BE2C (cell line): ENCODE results near the gene HYKK.
"Not testable (repeated sequence)": the region's sequence is repeated elsewhere in the genome, so short reads cannot be mapped to it uniquely, and the experiment has no call there.

Experiments used
- DNase-seq: peaks from one replicate; pipeline ENCODE4 v3.0.0-alpha.2; 2020
- H3K27me3 ChIP-seq: fragments of 250-450 bp; sonication (Bioruptor Pico); 2 replicates; pipeline ENCODE4 v1.5.1; 2020; ENCODE audit warnings: mild to moderate bottlenecking
- H3K36me3 ChIP-seq: fragments of 250-450 bp; sonication (Bioruptor Pico); 2 replicates; pipeline ENCODE4 v1.5.1; 2020; ENCODE audit warnings: mild to moderate bottlenecking
- H3K4me1 ChIP-seq: fragments of 250-450 bp; sonication (Bioruptor Pico); 2 replicates; pipeline ENCODE4 v1.5.1; 2020
- H3K4me3 ChIP-seq: 2 replicates; pipeline ENCODE4 v1.5.1; 2011; ENCODE audit warnings: low read depth, low read length
- H3K9me3 ChIP-seq: fragments of 250-450 bp; sonication (Bioruptor Pico); 2 replicates; pipeline ENCODE4 v1.5.1; 2020
- TF ChIP-seq, protein P1 (sequence below): IDR thresholded peaks from 2 replicates; pipeline ENCODE4 v1.5.1; 2012; ENCODE audit warnings: mild to moderate bottlenecking, low read depth, low read length

HYKK gene

DNA sequence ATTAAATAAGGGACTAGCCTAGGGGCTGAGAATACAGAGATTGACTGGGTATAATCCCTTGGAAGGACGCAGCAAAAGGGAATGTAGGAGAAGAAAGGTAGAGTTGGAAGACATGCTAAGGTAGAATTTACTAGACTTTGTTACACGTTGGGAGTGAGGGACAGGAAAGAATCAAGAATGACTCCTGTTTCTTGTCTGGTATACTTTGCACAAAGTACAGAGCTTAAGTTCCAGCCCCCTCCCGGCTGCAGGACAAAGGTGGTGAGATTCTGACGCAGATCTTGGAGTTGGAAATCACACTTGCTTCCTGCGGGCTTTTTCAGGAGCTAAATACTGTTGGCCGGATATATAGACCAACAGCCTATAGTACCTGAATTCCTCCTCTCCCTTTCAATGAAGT, 895 bp downstream of the HYKK start:
- no peak for DNase-seq
- Histone ChIP-seq H3K27me3 (peaks cover 10% of the 10 kb centered on the region), H3K4me1 (peaks cover 3% of the 10 kb centered on the region; the same call in 1 of the 2 replicates), H3K4me3 (peak overlapping the region; percentile 65), H3K9me3 (no peaks in the 10 kb centered on the region), H3K36me3 (no peaks in the 10 kb centered on the region)
- TF ChIP-seq, protein P1, sequence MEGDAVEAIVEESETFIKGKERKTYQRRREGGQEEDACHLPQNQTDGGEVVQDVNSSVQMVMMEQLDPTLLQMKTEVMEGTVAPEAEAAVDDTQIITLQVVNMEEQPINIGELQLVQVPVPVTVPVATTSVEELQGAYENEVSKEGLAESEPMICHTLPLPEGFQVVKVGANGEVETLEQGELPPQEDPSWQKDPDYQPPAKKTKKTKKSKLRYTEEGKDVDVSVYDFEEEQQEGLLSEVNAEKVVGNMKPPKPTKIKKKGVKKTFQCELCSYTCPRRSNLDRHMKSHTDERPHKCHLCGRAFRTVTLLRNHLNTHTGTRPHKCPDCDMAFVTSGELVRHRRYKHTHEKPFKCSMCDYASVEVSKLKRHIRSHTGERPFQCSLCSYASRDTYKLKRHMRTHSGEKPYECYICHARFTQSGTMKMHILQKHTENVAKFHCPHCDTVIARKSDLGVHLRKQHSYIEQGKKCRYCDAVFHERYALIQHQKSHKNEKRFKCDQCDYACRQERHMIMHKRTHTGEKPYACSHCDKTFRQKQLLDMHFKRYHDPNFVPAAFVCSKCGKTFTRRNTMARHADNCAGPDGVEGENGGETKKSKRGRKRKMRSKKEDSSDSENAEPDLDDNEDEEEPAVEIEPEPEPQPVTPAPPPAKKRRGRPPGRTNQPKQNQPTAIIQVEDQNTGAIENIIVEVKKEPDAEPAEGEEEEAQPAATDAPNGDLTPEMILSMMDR, result no peak

GRCh38 chr15:78509726-78510312, 2.4 kb downstream of the HYKK start:
- Histone ChIP-seq H3K4me1 (peaks cover 3% of the 10 kb centered on the region; the same call in 1 of the 2 replicates), H3K27me3 (peaks cover 10% of the 10 kb centered on the region), H3K9me3 (no peaks in the 10 kb centered on the region), H3K36me3 (no peaks in the 10 kb centered on the region), H3K4me3 (no peak overlapping the region)
- TF ChIP-seq, protein P1, result no peak
- no peak for DNase-seq

GRCh38 chr15:78520035-78520434, 12.7 kb downstream of the HYKK start:
- not testable (repeated sequence) for DNase-seq

GRCh38 chr15:78524230-78524629, 16.9 kb downstream of the HYKK start:
- no peaks in the 10 kb centered on the region for H3K27me3 ChIP-seq
- H3K4me1 ChIP-seq, result no peaks in the 10 kb centered on the region
- TF ChIP-seq, protein P1, result no peak

More at GRCh38 chr15:78520035-78520434, 12.7 kb downstream of the HYKK start:
- H3K27me3 ChIP-seq, H3K4me1 ChIP-seq, H3K4me3 ChIP-seq, H3K36me3 ChIP-seq, H3K9me3 ChIP-seq: not testable (repeated sequence)

DNA sequence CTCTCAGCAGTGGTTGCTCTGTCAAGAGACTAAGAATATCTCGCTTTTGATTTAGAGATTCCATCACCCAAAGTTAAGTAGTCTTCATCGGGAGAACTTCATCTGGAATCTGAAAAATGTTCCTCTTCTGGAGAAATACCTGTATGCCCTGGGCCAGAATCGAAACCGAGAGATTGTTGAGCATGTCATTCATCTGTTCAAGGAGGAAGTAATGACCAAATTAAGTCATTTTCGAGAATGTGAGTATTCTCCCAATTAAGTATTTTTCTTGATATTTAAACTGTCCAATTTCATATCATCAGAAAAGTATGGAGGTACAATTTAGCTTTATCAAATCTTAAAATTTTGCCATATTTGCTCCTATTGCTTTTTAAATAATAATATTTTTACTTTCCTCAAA, 19.9 kb downstream of the HYKK start:
- DNase-seq, result no peak
- TF ChIP-seq, protein P1, result no peak
- Histone ChIP-seq H3K4me1 (no peaks in the 10 kb centered on the region), H3K36me3 (no peaks in the 10 kb centered on the region), H3K27me3 (no peaks in the 10 kb centered on the region), H3K4me3 (no peak overlapping the region), H3K9me3 (no peaks in the 10 kb centered on the region)

More at GRCh38 chr15:78524230-78524629, 16.9 kb downstream of the HYKK start:
- Histone ChIP-seq H3K36me3 (no peaks in the 10 kb centered on the region), H3K9me3 (no peaks in the 10 kb centered on the region), H3K4me3 (no peak overlapping the region)
- no peak for DNase-seq

DNA sequence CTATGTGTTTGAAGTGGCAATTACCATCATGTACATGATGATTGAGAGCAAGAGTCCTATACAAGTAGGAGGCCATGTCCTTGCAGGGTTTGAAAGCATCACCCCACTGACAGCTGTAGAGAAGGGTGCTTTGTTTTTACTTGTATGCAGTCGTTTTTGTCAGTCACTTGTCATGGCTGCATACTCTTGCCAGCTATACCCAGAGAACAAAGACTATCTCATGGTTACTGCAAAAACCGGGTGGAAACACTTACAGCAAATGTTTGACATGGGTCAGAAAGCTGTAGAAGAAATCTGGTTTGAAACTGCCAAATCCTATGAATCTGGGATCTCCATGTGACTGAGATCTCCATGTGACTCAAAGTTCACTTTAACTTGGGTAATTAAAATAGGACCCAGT, 26.0 kb downstream of the HYKK start:
- no peaks in the 10 kb centered on the region for H3K27me3 ChIP-seq
- H3K36me3 ChIP-seq, result no peaks in the 10 kb centered on the region
- H3K4me3 ChIP-seq, result no peak overlapping the region
- TF ChIP-seq, protein P1, result no peak
- no peaks in the 10 kb centered on the region for H3K9me3 ChIP-seq
- no peak for DNase-seq
- H3K4me1 ChIP-seq, result no peaks in the 10 kb centered on the region
